Fibroblast of gingiva (primary cell): ENCODE data around the gene OARD1.
"Not testable (repeated sequence)": the region's sequence is repeated elsewhere in the genome, so short reads cannot be mapped to it uniquely, and the experiment has no call there.

Experiments used
- DNase-seq: peaks from one replicate; pipeline ENCODE4 v3.0.0-alpha.2; 2011; ENCODE audit warnings: low read depth

The OARD1 gene

DNA sequence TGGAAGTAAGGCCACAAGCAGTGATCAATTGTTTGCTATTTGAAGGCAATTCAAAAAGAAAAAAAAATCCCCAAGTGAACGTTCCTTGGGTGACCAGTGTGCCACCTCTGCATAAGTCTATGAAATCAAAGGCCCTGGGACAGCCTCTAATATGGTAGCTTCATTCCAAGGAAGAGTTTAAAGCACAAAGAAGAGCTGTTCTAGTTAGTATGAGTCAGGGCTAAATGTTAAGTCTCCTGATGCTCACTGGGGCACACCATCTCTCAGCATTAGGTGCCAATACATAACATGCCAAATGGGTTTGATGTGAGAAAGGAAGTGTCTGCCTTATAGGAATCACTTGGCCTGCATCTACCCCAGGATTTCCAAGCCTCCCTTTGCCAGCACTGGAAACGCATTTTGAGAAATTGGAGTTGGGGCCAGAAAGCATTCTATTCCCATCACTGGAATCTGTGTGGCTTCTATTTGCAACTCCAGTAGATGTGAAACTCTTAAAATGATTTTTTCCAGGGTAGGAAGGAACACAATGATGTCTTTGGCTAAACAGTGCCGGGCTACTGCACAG lies 46.1 kb downstream of the OARD1 start:
- DNase-seq: no peak

DNA sequence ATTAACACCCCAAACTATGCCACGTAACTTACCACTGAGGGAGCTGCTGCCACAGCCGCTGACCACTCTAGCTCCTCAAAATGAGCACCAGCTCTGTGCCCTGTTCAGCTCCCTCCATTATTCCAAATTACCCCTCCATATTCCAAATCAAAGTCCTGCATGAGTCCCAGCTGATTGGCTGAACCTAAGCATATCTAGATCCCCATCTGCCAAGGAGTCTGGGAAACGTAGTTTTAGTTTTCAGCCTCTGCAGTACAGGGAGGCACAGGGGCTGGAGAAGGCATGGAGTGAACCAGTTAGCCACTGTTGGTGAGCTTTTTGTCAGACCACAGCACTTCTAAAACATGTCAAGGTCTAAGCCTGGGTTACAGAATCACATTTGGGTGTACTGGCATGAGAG lies 49.0 kb downstream of the OARD1 start:
- DNase-seq: no peak

- peak; percentile 18 for DNase-seq
Measured at GRCh38 chr6:41022294-41022693, 49.9 kb downstream of the OARD1 start.

DNA sequence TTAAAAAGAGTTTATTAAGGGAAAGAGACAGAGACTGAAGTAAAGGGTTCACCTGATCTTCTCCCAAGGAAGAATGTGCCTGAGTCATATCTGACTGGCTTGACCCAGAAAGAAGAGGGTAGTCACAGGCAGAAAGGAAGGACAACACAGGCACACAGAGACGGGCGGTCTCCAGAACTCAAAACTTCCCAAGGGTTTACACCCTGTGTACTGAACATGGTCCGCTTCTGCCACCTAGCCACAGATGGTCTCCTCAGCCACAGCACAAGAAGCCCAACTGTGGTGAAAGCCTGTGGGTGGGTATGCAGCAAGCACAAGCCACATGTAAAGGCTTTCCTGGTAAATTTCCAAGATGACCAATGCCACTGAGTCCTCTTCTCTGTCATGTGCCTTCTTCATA lies 50.3 kb downstream of the OARD1 start:
- DNase-seq: peak; percentile 13

DNA sequence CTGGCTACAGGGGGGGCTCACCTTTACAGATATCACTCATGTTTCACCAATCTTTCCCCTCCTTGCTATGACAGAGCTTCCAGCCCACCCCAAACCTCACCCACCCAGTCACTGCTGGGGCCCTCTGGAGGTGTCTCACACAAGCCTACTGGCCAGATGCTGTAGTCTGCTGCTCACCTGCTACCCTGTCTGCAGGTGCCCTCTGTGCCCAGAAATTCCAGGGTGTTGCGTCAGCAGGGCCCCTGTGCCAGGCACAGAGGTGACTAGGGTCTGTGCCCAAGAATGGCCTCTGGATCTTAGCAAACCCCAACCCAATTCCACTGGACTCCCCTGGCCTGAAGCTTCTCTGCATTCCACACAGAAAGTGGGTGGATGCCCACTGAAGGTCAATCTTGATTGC lies 54.5 kb downstream of the OARD1 start:
- DNase-seq: no peak

DNA sequence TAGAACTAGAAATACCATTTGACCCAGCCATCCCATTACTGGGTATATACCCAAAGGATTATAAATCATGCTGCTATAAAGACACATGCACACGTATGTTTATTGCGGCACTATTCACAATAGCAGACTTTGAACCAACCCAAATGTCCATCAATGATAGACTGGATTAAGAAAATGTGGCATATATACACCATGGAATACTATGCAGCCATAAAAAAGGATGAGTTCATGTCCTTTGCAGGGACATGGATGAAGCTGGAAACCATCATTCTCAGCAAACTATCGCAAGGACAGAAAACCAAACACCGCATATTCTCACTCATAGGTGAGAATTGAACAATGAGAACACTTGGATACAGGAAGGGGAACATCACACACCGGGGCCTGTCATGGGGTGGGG lies 56.3 kb downstream of the OARD1 start:
- DNase-seq: not testable (repeated sequence)

DNA sequence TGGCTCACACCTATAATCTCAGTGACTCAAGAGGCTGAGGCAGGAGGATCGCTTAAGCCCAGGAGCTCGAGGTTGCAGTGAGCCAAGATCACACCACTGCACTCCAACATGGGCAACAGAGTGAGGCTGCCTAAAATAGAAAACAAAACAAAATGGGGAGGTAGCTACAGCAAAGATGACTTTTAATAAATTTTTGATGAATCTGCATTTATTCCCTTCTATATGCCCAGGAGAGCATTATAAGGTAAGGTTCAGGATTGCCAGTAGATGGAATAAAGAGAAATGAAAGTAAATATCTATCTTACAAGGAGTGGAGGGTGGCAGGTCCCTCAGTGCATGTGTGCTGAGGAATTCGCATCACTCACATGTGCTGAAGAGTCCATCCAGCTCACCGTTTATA lies 57.4 kb downstream of the OARD1 start:
- no peak for DNase-seq
